Measurements from ENCODE around the gene BACH2. TPM values are rescaled to one million over a fixed set of nuclear protein-coding genes. Genes with fewer than 3 reads are reported as not detected.

BACH2 gene
- total RNA-seq, 1 donor from 2014 or later = 2.1 TPM

GRCh38 chr6:90072935-90073464, 223.6 kb downstream of the BACH2 start:
- no peaks in the 10 kb centered on the region for H3K36me3 ChIP-seq (ENCODE audit: control insufficient read depth, insufficient read depth, low read length)
- DNase-seq (ENCODE audit: low read depth) (no peak), FAIRE-seq (peak; percentile 18)
- H3K27me3 ChIP-seq (ENCODE audit: control insufficient read depth, insufficient read depth, low read length) = no peaks in the 10 kb centered on the region
- TF ChIP-seq CTCF (IDR thresholded peaks at IDR 0.05; ENCODE audit: insufficient read depth, low read length, severe bottlenecking) = no peak
- no peak overlapping the region for H3K4me3 ChIP-seq (ENCODE audit: low read depth, low read length)

DNA sequence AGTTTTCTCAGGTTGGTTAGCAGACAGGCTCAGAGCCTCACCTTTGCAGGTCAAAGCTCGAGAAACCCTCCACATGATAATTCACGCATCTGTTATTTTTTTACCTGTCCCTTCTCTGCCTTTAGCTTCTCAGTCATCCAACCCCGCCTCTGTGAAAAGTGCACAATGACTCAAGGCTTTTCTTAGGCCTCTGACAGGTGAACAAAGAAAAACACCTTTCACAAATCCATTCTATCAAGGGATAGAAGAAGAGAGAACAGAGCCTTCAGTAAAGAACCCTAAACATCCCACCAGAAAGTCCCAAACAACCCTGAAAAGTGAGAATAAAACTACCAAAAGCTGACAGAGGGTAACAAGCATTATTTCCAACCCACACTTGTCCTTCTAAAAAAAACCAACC, 224.1 kb downstream of the BACH2 start:
- DNase-seq (ENCODE audit: low read depth) (peak; percentile 40), FAIRE-seq (no peak)
- Histone ChIP-seq H3K36me3 (ENCODE audit: control insufficient read depth, insufficient read depth, low read length) (no peaks in the 10 kb centered on the region), H3K27me3 (ENCODE audit: control insufficient read depth, insufficient read depth, low read length) (no peaks in the 10 kb centered on the region), H3K4me3 (ENCODE audit: low read depth, low read length) (no peak overlapping the region)
- TF ChIP-seq CTCF (IDR thresholded peaks at IDR 0.05; ENCODE audit: insufficient read depth, low read length, severe bottlenecking) = no peak

GRCh38 chr6:90068703-90069523, 227.7 kb downstream of the BACH2 start:
- Histone ChIP-seq H3K4me3 (ENCODE audit: low read depth, low read length) (no peak overlapping the region), H3K27me3 (ENCODE audit: control insufficient read depth, insufficient read depth, low read length) (no peaks in the 10 kb centered on the region), H3K36me3 (ENCODE audit: control insufficient read depth, insufficient read depth, low read length) (no peaks in the 10 kb centered on the region)
- FAIRE-seq (no peak), DNase-seq (ENCODE audit: low read depth) (no peak)
- no peak for TF ChIP-seq CTCF (IDR thresholded peaks at IDR 0.05; ENCODE audit: insufficient read depth, low read length, severe bottlenecking)

- Histone ChIP-seq H3K36me3 (ENCODE audit: control insufficient read depth, insufficient read depth, low read length) (no peaks in the 10 kb centered on the region), H3K4me3 (ENCODE audit: low read depth, low read length) (no peak overlapping the region), H3K27me3 (ENCODE audit: control insufficient read depth, insufficient read depth, low read length) (no peaks in the 10 kb centered on the region)
- no peak for TF ChIP-seq CTCF (IDR thresholded peaks at IDR 0.05; ENCODE audit: insufficient read depth, low read length, severe bottlenecking)
- DNase-seq (ENCODE audit: low read depth) (peak; percentile 77), FAIRE-seq (no peak)
Measured at GRCh38 chr6:90068264-90068663, 228.4 kb downstream of the BACH2 start.

DNA sequence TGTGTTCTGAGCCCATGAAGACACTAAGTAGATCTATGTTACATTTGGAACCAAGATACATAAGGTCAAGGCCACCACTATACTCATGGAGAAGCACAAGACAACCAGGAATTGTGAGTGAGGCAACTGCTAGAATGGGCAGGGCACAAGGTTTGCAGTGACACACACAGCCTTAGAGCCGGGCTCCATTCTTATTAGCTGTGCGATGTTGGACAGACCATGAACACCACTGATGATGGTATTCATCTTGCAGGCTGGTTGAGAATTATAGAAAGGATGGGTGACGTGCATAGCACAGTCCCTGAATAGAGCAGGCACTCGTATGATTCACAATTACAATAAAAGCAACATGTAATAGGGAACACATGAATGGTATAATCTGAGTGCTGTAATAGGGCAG, 229.9 kb downstream of the BACH2 start:
- Histone ChIP-seq H3K36me3 (ENCODE audit: control insufficient read depth, insufficient read depth, low read length) (no peaks in the 10 kb centered on the region), H3K27me3 (ENCODE audit: control insufficient read depth, insufficient read depth, low read length) (no peaks in the 10 kb centered on the region), H3K4me3 (ENCODE audit: low read depth, low read length) (no peak overlapping the region)
- FAIRE-seq = no peak
- TF ChIP-seq CTCF (IDR thresholded peaks at IDR 0.05; ENCODE audit: insufficient read depth, low read length, severe bottlenecking) = no peak
- no peak for DNase-seq (ENCODE audit: low read depth)

All from bronchial epithelial cell (primary cell).